ENCODE data around the gene TSR3. TPM values are rescaled to one million over a fixed set of nuclear protein-coding genes. Genes with fewer than 3 reads are reported as not detected.

Gene TSR3
- total RNA-seq, 1 experiment from 2014 or later: 52.7 TPM

DNA sequence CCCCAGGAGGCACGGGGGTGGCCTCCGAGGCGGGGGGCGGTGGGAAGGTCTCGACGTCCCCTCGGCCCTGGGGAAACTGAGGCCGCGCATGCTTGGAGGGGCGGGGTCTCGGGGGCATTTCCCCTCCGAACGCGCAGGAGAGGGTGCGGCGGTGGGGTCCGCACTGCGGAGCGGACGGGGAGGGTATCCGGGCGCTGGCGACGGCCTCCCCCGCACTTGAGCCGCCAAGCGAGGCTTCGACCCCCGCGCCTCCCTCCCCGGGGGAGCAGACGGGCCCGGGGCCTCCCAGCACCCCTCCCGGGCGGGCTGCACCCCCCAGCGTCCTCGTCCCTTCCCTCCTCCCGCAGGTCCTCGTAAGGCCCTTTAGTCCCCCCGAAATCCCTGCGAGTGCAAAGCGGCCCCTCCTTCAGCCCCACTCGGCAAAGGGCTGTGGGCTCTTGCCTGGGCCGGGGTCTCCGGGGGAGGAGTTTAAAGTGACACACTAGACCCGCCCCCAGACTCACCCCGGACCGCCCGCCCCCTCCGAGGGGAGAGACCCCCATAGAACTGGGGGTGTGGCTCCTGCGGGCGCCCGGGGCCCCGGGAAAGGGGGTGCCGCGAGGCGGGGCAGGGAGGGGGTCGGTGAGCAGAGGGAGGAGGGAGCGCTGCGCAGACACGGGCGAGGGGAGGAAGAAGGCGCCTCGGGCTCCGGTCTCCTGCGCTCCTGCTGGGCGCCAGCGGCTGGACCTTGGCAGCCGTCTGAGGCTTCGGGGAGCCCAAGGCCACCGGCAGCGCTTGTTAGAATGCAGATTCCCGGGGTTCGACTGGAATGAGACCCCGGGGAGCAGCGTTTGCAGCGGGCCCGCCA is 17.6 kb downstream of the TSR3 start (continued):
- TF ChIP-seq, protein P1, sequence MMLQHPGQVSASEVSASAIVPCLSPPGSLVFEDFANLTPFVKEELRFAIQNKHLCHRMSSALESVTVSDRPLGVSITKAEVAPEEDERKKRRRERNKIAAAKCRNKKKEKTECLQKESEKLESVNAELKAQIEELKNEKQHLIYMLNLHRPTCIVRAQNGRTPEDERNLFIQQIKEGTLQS (IDR thresholded peaks at IDR 0.05): no peak
- TF ChIP-seq, protein P2, sequence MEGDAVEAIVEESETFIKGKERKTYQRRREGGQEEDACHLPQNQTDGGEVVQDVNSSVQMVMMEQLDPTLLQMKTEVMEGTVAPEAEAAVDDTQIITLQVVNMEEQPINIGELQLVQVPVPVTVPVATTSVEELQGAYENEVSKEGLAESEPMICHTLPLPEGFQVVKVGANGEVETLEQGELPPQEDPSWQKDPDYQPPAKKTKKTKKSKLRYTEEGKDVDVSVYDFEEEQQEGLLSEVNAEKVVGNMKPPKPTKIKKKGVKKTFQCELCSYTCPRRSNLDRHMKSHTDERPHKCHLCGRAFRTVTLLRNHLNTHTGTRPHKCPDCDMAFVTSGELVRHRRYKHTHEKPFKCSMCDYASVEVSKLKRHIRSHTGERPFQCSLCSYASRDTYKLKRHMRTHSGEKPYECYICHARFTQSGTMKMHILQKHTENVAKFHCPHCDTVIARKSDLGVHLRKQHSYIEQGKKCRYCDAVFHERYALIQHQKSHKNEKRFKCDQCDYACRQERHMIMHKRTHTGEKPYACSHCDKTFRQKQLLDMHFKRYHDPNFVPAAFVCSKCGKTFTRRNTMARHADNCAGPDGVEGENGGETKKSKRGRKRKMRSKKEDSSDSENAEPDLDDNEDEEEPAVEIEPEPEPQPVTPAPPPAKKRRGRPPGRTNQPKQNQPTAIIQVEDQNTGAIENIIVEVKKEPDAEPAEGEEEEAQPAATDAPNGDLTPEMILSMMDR (IDR thresholded peaks at IDR 0.05 in 2 of 3, conservative IDR thresholded peaks at IDR 0.05 in 1 of 3; ENCODE audit: borderline replicate concordance in 1 of 3, insufficient read depth in 1 of 3, low read depth in 2 of 3, low read length in 2 of 3): no peak
- no peak for TF ChIP-seq FOSL1 (IDR thresholded peaks at IDR 0.05; ENCODE audit: low read depth)

DNA sequence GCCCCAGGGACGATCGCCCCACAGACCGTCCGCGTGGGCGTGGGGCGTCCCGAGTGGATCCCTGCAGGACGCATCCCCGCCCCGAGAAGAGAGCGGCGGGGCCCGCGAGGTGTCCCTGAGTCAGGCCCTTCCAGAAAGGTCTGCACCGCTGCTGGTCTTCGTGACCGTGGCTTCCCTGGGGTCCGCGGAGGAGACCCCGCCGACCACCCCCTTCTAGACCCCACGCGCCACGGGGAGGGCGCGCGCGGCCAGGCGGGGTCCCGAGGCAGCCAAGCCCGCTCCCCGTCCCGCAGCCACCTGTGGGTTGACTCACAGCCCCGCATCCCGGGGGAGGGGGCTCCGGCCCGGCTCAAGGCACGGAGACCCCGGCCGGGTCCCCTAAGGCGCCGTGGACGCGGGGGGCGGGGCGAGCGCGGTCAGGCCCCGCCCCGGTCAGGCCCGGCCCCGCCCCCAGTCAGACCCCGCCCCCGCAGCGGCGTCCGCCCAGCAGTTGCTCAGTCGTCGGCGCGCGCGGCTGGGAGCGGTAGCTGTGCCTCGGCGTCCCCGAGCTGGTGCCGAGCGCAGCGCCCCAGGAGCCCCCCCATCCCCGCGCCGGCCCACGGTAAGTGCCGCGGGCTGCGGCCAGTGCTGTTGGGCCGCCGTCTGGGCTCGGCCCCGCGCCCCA is 18.4 kb downstream of the TSR3 start, which contains the start of gene BAIAP3:
BAIAP3 (plus strand) TSS at position 497 of the 664 bp plus-strand sequence. CDS start 4,905 bp downstream, outside the sequence.
- DNase-seq (ENCODE audit: low read depth, low spot score) (no peak), ATAC-seq (peak; percentile 79)
- intact Hi-C loops (cut with micrococcal nuclease): no loop called here
- Histone ChIP-seq H3K9me3 (ENCODE audit: control insufficient read depth in 1 of 2, insufficient read depth in 1 of 2, low read depth in 1 of 2, low read length in 2 of 2) (no peaks in the 10 kb centered on the region; a peak in 1 of 4 replicates), H3K4me3 (replicated peaks in 1 of 2; ENCODE audit: low read depth in 1 of 2, low read length in 2 of 2) (peak within 1 kb of the TSS; percentile 52 to 72), H3K9me2 (ENCODE audit: insufficient read depth) (no peaks in the 10 kb centered on the region), H3K27me3 (ENCODE audit: insufficient read depth, low read length) (no peaks in the 10 kb centered on the region), H3K79me2 (ENCODE audit: insufficient read depth, low read length) (no peaks in the 10 kb centered on the region), H3K9ac (ENCODE audit: low read length) (peak within 1 kb of the TSS; percentile 67), H3K4me1 (ENCODE audit: control insufficient read depth in 1 of 2, insufficient read depth in 2 of 2, low read length in 2 of 2) (peaks cover 17 to 34% of the 10 kb centered on the region in 2 experiments; a peak in 3 of 4 replicates), H3K27ac (ENCODE audit: low read depth, low read length) (peak within 1 kb of the TSS; percentile 67; the same call in 1 of the 2 replicates), H4K20me1 (ENCODE audit: insufficient read depth) (no peaks in the 10 kb centered on the region), H3K4me2 (ENCODE audit: low read length) (peak within 1 kb of the TSS; percentile 87), H2AFZ (ENCODE audit: low read depth, low read length, poor library complexity, severe bottlenecking) (no peak within 1 kb of the TSS), H3K36me3 (ENCODE audit: control insufficient read depth in 1 of 2, insufficient read depth in 2 of 2, low read length in 2 of 2) (no peaks in the 10 kb centered on the region)
- RAD21 ChIA-PET (ENCODE audit: low non-redundant PET in 1 of 2, low total read pairs in 2 of 2, uncharacterized antibody in 2 of 2, unreplicated experiment in 2 of 2): no interaction called here
- TF ChIP-seq POLR2A (IDR thresholded peaks at IDR 0.05; ENCODE audit: borderline replicate concordance, extremely low read depth, insufficient read depth, insufficient read length) (peak; percentile 60), POLR2AphosphoS5 (IDR thresholded peaks at IDR 0.05; ENCODE audit: low read depth, low read length) (peak; percentile 95), YY1 (IDR thresholded peaks at IDR 0.05; ENCODE audit: extremely low read depth, insufficient replicate concordance, low read depth, low read length) (no peak), SP1 (IDR thresholded peaks at IDR 0.05; ENCODE audit: low read depth) (no peak)
- POLR2A ChIA-PET: interaction anchor here (1.0 kb wide), 1 partner anchor 9 kb away, joined by 10 read pairs; no protein-coding TSS in a partner anchor
- CTCF ChIA-PET: no interaction called here
- BruUV-seq (replicated peaks): no TSS peak
